ES-I3 (cell line): ENCODE measurements around the gene TNIP3.
"Not testable (repeated sequence)": the region's sequence is repeated elsewhere in the genome, so short reads cannot be mapped to it uniquely, and the experiment has no call there.

Source experiments
- H3K36me3 ChIP-seq: 2 replicates; pipeline ENCODE4 v1.6.1; 2013; ENCODE audit warnings: mild to moderate bottlenecking, low read length, control low read depth, moderate library complexity; ENCODE audit not compliant: insufficient read depth
- H3K4me1 ChIP-seq: 2 replicates; pipeline ENCODE4 v1.6.1; 2013; ENCODE audit warnings: mild to moderate bottlenecking, control low read depth, low read length; ENCODE audit not compliant: insufficient read depth
- H3K9ac ChIP-seq: 2 replicates; pipeline ENCODE4 v1.6.1; 2013; ENCODE audit warnings: low read depth, mild to moderate bottlenecking, low read length, moderate library complexity
- H3K9me3 ChIP-seq: 2 replicates; pipeline ENCODE4 v1.6.1; 2013; ENCODE audit warnings: mild to moderate bottlenecking, low read length, moderate library complexity; ENCODE audit not compliant: control insufficient read depth, insufficient read depth

TNIP3 gene

GRCh38 chr4:121189326-121190215 is 25.4 kb upstream of the TNIP3 start:
- H3K4me1 ChIP-seq = 0 out of 2 replicates have a peak, but pooled peaks cover 7% of the 10 kb centered on the region
- no peak overlapping the region for H3K9ac ChIP-seq
- H3K9me3 ChIP-seq = no peaks in the 10 kb centered on the region
- H3K36me3 ChIP-seq = no peaks in the 10 kb centered on the region

DNA sequence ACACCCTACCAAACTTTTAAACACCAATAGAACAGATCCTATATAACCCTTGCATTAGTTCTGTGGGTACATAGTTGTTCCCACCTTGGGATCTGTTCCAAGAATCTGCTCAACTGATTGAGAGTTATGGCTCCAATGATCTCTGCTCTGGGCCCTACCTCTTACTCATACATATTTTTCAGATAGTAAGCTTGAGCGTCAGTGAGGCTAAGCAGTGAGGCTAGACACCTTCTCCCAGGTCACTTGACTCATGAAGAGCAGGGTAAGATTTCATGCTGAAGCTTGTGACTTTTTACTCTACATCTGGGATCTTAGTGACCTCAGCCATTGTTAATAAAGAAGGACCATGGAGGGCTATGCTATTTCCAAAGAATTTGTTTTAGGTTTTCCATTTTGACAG is 23.1 kb upstream of the TNIP3 start:
- H3K9ac ChIP-seq = no peak overlapping the region
- no peaks in the 10 kb centered on the region for H3K36me3 ChIP-seq
- H3K9me3 ChIP-seq = no peaks in the 10 kb centered on the region
- H3K4me1 ChIP-seq = 0 out of 2 replicates have a peak, but pooled peaks cover 7% of the 10 kb centered on the region

- no peak overlapping the region for H3K9ac ChIP-seq
- no peaks in the 10 kb centered on the region for H3K9me3 ChIP-seq
- no peaks in the 10 kb centered on the region for H3K36me3 ChIP-seq
- H3K4me1 ChIP-seq = 0 out of 2 replicates have a peak, but pooled peaks cover 7% of the 10 kb centered on the region
These were observed 21.8 kb upstream of the TNIP3 start for GRCh38 chr4:121185960-121186359.

DNA sequence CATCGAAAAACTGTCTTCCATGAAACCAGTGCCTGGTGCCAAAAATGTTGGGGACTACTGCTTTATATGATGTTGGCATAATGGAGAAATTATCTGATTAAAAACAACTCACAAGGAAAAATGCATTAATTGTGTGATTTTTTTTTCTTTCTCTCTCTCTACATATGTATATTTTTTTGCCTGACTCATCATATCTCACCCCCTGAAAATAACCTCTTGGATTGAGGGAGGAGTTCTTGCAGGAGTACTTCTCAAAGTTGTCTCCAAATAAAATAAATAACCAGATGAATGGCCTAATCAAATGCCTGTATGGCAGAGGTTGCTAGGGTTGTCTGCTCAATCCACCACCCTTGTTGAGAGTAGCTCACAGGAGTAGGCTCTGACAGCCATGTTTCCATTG is 19.9 kb upstream of the TNIP3 start:
- H3K4me1 ChIP-seq = no peaks in the 10 kb centered on the region
- H3K9ac ChIP-seq = no peak overlapping the region
- no peaks in the 10 kb centered on the region for H3K9me3 ChIP-seq
- H3K36me3 ChIP-seq = no peaks in the 10 kb centered on the region

- Histone ChIP-seq H3K9ac (no peak overlapping the region), H3K4me1 (peaks cover 1% of the 10 kb centered on the region; the same call in 1 of the 2 replicates), H3K9me3 (no peaks in the 10 kb centered on the region), H3K36me3 (no peaks in the 10 kb centered on the region)
These were observed 19.2 kb upstream of the TNIP3 start for GRCh38 chr4:121183361-121183760.

DNA sequence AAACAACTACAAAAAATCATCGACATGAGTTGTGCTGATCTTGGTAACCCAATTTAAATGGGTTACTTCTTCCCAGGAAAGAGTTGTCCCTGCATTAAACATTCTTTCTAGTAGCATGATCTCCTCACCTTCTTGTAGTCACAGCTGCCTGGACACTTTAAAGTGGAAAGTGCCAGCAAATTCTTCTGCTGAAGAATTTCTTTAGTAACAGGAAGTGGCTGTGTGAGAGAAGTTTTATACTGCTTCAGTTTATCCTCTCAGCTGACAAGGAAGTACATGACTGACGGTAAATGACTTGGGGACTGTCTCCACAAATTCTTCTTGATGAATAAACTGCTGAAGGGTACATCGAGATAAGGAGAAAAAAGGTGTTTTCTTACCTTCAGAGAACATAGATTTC is 18.2 kb upstream of the TNIP3 start:
- Histone ChIP-seq H3K9ac (no peak overlapping the region), H3K9me3 (no peaks in the 10 kb centered on the region), H3K36me3 (no peaks in the 10 kb centered on the region), H3K4me1 (peaks cover 10% of the 10 kb centered on the region; the same call in 1 of the 2 replicates)

DNA sequence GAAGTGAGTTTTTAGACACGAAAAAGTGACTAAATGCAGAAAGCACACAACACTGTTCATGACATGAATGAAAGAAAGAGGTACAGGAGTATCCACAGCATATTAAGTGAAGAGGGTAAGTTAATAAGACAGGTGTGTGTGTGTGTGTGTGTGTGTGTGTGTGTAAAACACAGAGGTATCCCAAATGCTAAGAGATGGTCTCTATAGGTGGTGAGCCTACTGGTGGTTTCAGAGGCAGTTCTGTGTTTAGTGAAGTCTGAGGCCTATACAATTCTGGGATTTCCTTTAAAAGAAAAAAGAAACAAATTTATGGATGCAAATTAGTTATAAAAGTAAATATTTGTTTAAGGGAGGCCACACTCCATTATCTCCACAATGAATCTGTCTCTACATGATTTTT is 17.4 kb upstream of the TNIP3 start:
- Histone ChIP-seq H3K36me3 (no peaks in the 10 kb centered on the region), H3K9me3 (no peaks in the 10 kb centered on the region), H3K4me1 (peaks cover 10% of the 10 kb centered on the region; the same call in 1 of the 2 replicates), H3K9ac (no peak overlapping the region)

GRCh38 chr4:121180558-121180957 is 16.4 kb upstream of the TNIP3 start:
- Histone ChIP-seq H3K9me3 (no peaks in the 10 kb centered on the region), H3K4me1 (peaks cover 10% of the 10 kb centered on the region; the same call in 1 of the 2 replicates), H3K9ac (no peak overlapping the region), H3K36me3 (no peaks in the 10 kb centered on the region)

GRCh38 chr4:121177246-121178137 is 13.4 kb upstream of the TNIP3 start:
- peaks cover 10% of the 10 kb centered on the region; the same call in 1 of the 2 replicates for H3K4me1 ChIP-seq
- H3K36me3 ChIP-seq = no peaks in the 10 kb centered on the region
- H3K9me3 ChIP-seq = no peaks in the 10 kb centered on the region
- H3K9ac ChIP-seq = no peak overlapping the region

DNA sequence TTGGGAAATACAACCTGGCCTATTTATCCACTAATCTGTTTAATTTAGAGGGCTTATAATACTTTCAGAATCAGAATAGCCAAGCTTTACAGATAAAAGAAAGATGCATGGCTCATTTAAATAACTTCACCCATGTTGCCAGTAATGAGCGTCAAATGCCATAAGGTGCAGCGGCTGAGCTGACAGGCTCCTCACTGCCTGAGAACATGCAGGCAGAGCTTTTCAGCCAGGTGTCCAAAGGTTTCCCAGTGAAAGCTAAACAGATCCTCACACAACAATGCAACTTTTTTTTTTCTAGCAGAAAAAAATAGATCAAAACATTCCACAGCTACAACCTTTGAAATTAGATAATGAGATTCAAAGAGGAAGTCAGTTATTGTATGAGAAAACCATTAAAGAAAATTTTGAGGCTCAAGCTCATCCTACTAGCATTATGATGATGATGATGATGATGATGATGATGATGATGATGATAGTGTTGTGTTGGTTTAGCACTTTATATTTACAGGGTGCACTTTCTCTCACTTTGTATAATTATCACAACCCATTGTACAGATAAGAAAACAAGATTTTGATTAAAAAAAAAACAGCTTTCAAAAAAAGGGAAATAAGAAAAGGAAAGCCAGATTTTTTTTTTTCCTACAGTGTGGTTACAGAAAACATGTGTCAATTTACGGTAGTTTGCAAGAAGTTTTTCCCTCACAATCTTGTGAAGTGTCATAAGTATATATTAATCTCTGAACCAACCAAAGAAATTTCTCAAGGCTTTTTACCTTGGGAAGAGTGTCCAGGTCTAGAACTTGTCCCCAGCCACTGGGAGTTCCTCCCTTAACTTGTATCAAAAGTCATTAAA is 12.2 kb upstream of the TNIP3 start:
- Histone ChIP-seq H3K4me1 (peaks cover 10% of the 10 kb centered on the region; the same call in 1 of the 2 replicates), H3K36me3 (no peaks in the 10 kb centered on the region), H3K9ac (no peak overlapping the region)

GRCh38 chr4:121171477-121171876 is 7.4 kb upstream of the TNIP3 start:
- not testable (repeated sequence) for H3K36me3 ChIP-seq, H3K4me1 ChIP-seq, H3K9ac ChIP-seq, H3K9me3 ChIP-seq

More for the DNA sequence above, 12.2 kb upstream of the TNIP3 start:
- H3K9me3 ChIP-seq = no peaks in the 10 kb centered on the region

DNA sequence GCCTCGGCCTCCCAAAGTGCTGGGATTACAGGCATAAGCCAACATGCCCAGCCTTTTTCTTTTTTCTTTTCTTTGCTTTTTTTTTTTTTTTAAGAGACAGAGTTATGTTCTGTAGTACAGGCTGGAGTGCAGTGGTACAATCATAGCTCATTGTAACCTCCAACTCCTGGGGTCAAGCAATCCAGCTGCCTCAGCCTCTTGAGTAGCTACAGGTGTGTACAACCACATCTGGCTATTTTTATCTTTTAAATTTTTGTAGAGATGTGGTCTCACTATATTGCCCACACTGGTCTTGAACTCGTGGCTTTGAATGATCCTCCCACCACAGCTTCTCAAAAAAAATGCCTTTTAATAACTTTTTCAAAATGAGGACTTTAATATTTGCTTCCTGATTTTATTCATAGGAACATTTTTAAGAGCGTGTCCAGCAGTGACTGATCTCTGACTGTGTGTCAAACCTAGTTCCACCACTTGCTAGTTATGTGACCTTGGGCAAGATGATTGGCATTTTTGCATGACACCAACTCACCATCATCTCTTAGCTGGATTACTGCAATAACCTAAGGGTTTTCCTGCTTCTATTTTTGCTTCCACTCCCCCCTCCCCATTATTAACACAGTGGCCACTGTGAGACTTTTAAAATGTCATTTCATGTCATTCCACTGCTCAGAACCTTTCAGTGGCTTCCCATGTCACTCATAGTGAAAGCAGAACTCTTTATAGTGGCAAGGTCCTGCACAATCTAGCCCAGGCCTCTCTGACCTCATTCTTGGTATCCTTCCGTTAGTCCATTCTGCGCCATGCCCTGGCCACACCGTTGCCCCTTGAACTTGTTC is 4.5 kb upstream of the TNIP3 start:
- no peak overlapping the region for H3K9ac ChIP-seq
- no peaks in the 10 kb centered on the region; the same call in 1 of the 2 replicates for H3K4me1 ChIP-seq
- no peaks in the 10 kb centered on the region for H3K36me3 ChIP-seq
- no peaks in the 10 kb centered on the region for H3K9me3 ChIP-seq

- H3K36me3 ChIP-seq = no peaks in the 10 kb centered on the region
- H3K9me3 ChIP-seq = no peaks in the 10 kb centered on the region
- no peaks in the 10 kb centered on the region; the same call in 1 of the 2 replicates for H3K4me1 ChIP-seq
- no peak overlapping the region for H3K9ac ChIP-seq
These were observed 2.9 kb upstream of the TNIP3 start for GRCh38 chr4:121166976-121167375.
